ENCODE measurements around the gene SH3RF1. TPM values are rescaled to one million over a fixed set of nuclear protein-coding genes. Genes with fewer than 3 reads are reported as not detected.
A peak's percentile ranks its signal among the peaks of the same experiment; 100 is the strongest.

Gene SH3RF1
- total and polyA plus RNA-seq, 11 donors, result 1.7 to 17.2 (median 8.9) TPM

GRCh38 chr4:169225812-169226211, 44.9 kb downstream of the SH3RF1 start:
- 37 to 48% (median 43%) methylated on average over 2 of the region's 2 CpGs for WGBS, 4 donors
- TF ChIP-seq POLR2A (IDR thresholded peaks at IDR 0.05), result no peak
- TF ChIP-seq, protein P1, sequence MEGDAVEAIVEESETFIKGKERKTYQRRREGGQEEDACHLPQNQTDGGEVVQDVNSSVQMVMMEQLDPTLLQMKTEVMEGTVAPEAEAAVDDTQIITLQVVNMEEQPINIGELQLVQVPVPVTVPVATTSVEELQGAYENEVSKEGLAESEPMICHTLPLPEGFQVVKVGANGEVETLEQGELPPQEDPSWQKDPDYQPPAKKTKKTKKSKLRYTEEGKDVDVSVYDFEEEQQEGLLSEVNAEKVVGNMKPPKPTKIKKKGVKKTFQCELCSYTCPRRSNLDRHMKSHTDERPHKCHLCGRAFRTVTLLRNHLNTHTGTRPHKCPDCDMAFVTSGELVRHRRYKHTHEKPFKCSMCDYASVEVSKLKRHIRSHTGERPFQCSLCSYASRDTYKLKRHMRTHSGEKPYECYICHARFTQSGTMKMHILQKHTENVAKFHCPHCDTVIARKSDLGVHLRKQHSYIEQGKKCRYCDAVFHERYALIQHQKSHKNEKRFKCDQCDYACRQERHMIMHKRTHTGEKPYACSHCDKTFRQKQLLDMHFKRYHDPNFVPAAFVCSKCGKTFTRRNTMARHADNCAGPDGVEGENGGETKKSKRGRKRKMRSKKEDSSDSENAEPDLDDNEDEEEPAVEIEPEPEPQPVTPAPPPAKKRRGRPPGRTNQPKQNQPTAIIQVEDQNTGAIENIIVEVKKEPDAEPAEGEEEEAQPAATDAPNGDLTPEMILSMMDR (IDR thresholded peaks at IDR 0.05), result no peak
- no peaks in the 10 kb centered on the region for H3K27me3 ChIP-seq
- DNase-seq (no peak), ATAC-seq (no peak)
- no peaks in the 10 kb centered on the region for H3K9me3 ChIP-seq
- no peaks in the 10 kb centered on the region for H3K36me3 ChIP-seq
- peak overlapping the region in 2 of 12 donors; percentile 21 to 61 for H3K27ac ChIP-seq
- intact Hi-C loops (cut with DNase I), result no loop called here
- H3K4me1 ChIP-seq, result peaks cover 0 to 24% (median 18%) of the 10 kb centered on the region in 12 donors
- no peak overlapping the region for H3K4me3 ChIP-seq

DNA sequence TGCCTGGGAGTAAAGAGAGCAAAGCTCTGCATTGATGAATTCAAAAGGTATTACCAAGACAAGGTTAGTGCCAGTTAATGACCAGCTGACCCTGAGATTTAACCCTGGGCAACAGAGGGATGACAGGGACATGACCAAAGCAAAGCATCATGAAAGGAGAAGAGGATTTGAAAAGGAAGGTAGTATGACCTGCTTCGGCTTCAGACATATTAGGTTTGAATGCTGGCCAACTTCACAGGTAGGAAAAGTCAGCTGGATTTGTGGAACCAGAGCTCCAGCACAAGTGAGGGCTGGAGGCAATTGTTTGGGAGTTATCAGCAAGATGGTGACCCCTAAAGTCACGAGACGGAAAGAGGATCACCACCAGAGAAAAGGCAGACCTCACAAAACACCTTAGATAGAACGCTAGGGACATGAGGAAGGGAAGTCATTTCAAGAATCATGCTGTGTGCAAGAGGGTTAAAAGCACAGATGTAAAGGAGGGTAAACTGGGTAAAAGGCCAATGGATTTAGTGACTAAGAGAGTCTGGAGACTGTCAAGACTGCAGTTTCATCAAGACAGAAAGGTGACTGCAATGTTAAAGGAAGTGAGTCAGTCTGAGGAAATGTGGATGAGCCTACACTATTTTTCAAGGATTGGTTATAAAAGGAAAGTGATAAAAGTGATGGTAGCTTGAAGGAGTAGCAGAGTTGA, 45.6 kb downstream of the SH3RF1 start:
- Histone ChIP-seq H3K4me3 (no peak overlapping the region), H3K9me3 (no peaks in the 10 kb centered on the region), H3K4me1 (peaks cover 0 to 24% (median 18%) of the 10 kb centered on the region in 12 donors), H3K27ac (peak overlapping the region in 2 of 12 donors; percentile 21 to 61), H3K36me3 (no peaks in the 10 kb centered on the region), H3K27me3 (no peaks in the 10 kb centered on the region)
- DNase-seq, result no peak
- peak in 3 of 4 donors; percentile 61 to 74 (median 65) for ATAC-seq
- intact Hi-C loops (cut with DNase I), result no loop called here
- WGBS, 4 donors, result 88 to 95% (median 92%) methylated on average over 4 of the region's 4 CpGs
- TF ChIP-seq, protein P1 (IDR thresholded peaks at IDR 0.05), result no peak
- no peak for TF ChIP-seq POLR2A (IDR thresholded peaks at IDR 0.05)

- H3K36me3 ChIP-seq, result no peaks in the 10 kb centered on the region
- no peaks in the 10 kb centered on the region for H3K9me3 ChIP-seq
- no peak for ATAC-seq
- H3K4me3 ChIP-seq, result no peak overlapping the region
- 83 to 87% (median 85%) methylated on average over 6 of the region's 6 CpGs for WGBS, 4 donors
- no peak for TF ChIP-seq POLR2A (IDR thresholded peaks at IDR 0.05)
- TF ChIP-seq, protein P1 (IDR thresholded peaks at IDR 0.05), result no peak
- H3K27ac ChIP-seq, result no peak overlapping the region
- intact Hi-C loops (cut with DNase I), result no loop called here
- H3K27me3 ChIP-seq, result no peaks in the 10 kb centered on the region
- H3K4me1 ChIP-seq, result peaks cover 0 to 29% (median 18%) of the 10 kb centered on the region in 12 donors
- no peak for DNase-seq
Observed at GRCh38 chr4:169222761-169223160, 48.0 kb downstream of the SH3RF1 start.

DNA sequence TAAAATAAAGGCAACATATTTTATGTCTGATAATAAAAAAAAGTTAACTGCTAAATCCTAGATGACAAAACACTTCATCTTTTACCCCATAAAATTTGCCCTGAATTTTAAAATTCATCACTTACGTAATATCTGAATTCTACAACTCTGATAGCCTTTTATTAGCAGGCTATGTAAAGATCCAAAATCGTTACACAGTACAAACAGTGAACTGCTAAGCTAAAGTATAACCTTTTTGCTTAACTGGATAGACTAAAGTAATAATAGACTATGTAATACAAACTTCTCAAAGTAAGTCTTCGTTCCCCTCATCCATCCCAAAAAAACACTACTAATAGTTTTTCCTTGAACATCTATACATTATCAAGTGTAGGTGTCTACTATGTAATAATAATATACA, 49.1 kb downstream of the SH3RF1 start:
- TF ChIP-seq POLR2A (IDR thresholded peaks at IDR 0.05), result no peak
- TF ChIP-seq, protein P1 (IDR thresholded peaks at IDR 0.05), result no peak
- no peaks in the 10 kb centered on the region for H3K36me3 ChIP-seq
- intact Hi-C loops (cut with DNase I), result no loop called here
- 92 to 96% (median 94%) methylated on average over 3 of the region's 3 CpGs for WGBS, 4 donors
- H3K9me3 ChIP-seq, result no peaks in the 10 kb centered on the region
- peaks cover 0 to 29% (median 18%) of the 10 kb centered on the region in 12 donors for H3K4me1 ChIP-seq
- no peak overlapping the region for H3K27ac ChIP-seq
- H3K4me3 ChIP-seq, result no peak overlapping the region
- DNase-seq (no peak), ATAC-seq (no peak)
- no peaks in the 10 kb centered on the region for H3K27me3 ChIP-seq
